ENCODE measurements around the gene AIDA.

- TF ChIP-seq CTCF (IDR thresholded peaks at IDR 0.05; ENCODE audit: poor library complexity): no peak
- no peak for TF ChIP-seq EZH2 (IDR thresholded peaks at IDR 0.05; ENCODE audit: borderline replicate concordance)
- TF ChIP-seq EZH2phosphoT487 (IDR thresholded peaks at IDR 0.05; ENCODE audit: low read depth, severe bottlenecking, unreplicated experiment): no peak
Observed at GRCh38 chr1:222691016-222691415, 21.3 kb downstream of the AIDA start.

Measured in hepatocyte (in vitro differentiated cells).